Testis (tissue), 3 donors: ENCODE data around the gene B4GALT1. TPM values are rescaled to one million over a fixed set of nuclear protein-coding genes. Genes with fewer than 3 reads are reported as not detected.
A peak's percentile ranks its signal among the peaks of the same experiment; 100 is the strongest.

ENCODE experiments used
- DNase-seq: peaks from one replicate; pipeline ENCODE4 v3.0.0-alpha.2; 2019
- H3K27ac ChIP-seq, 2 donors: fragments of 200-600 bp; sonication (generic); one replicate each; pipeline ENCODE4 v1.5.1; 2019
- H3K27me3 ChIP-seq: fragments of 200-600 bp; sonication (generic); one replicate; pipeline ENCODE4 v1.5.1; 2019
- H3K36me3 ChIP-seq: fragments of 200-600 bp; sonication (generic); one replicate; pipeline ENCODE4 v1.5.1; 2017; ENCODE audit warnings: low read depth; ENCODE audit errors: missing control alignments
- H3K4me1 ChIP-seq: fragments of 200-600 bp; sonication (generic); one replicate; pipeline ENCODE4 v1.5.1; 2019
- H3K4me3 ChIP-seq, 2 donors: fragments of 200-600 bp; sonication (generic); one replicate each; pipeline ENCODE4 v1.5.1; 2017 to 2019
- H3K9me3 ChIP-seq: fragments of 200-600 bp; sonication (generic); one replicate; pipeline ENCODE4 v1.5.1; 2017
- POLR2A ChIP-seq: fragments of 450-650 bp; IDR thresholded peaks from one replicate; pipeline ENCODE4 v1.6.1; 2017; ENCODE audit warnings: antibody characterized with exemption, mild to moderate bottlenecking, moderate library complexity
- WGBS, 2 donors: methylation state at CpG; one replicate each; pipeline ENCODE4 v1.1.5; 2018; 5-methylcytosine and 5-hydroxymethylcytosine counted together
- intact Hi-C: fragments of 100-400 bp; cut with DNase I; formaldehyde crosslinking; loops from one replicate; pipeline ENCODE4 v1.15.1; 2023; ENCODE audit warnings: low total_unique reads
- polyA plus RNA-seq: library from polyadenylated mRNA; stranded (reverse); fragments of 350-450 nt; fragmentation: Illumina TruSeq; extraction: RNeasy Lipid Tissue Mini Kit (QIAGEN cat#74804); gene quantifications from one replicate; pipeline ENCODE4 v1.2.3, GENCODE V29; 2014; ENCODE audit warnings: low read depth, low replicate concordance; ENCODE audit not compliant: insufficient read depth
- total RNA-seq, 2 donors: library from RNA; depleted of rRNA; stranded (reverse); fragments of >200 nt; gene quantifications; one replicate each; pipeline ENCODE4 v1.2.3, GENCODE V29; 2016
- TF ChIP-seq, protein P1 (sequence below), 3 experiments: fragments of 450-650 bp in 2 of 3; fragments of 200-600 bp in 1 of 3; sonication (generic) in 1 of 3; IDR thresholded peaks; one replicate each; pipeline ENCODE4 v1.5.1; 2016 to 2019; ENCODE audit warnings: antibody characterized with exemption in 3 of 3, mild to moderate bottlenecking in 2 of 3, moderate library complexity in 1 of 3

The B4GALT1 gene
- total and polyA plus RNA-seq, 3 donors from 2014 or later = 112 to 212 (median 192) TPM

GRCh38 chr9:33151007-33151557 lies 16.1 kb downstream of the B4GALT1 start:
- H3K4me3 ChIP-seq = no peak overlapping the region
- no peaks in the 10 kb centered on the region for H3K36me3 ChIP-seq
- H3K9me3 ChIP-seq = no peaks in the 10 kb centered on the region
- 27 to 46% methylated on average over 5 of the region's 5 CpGs for WGBS, 2 donors
- intact Hi-C loops = no loop called here
- DNase-seq = peak; percentile 76
- TF ChIP-seq, protein P1, sequence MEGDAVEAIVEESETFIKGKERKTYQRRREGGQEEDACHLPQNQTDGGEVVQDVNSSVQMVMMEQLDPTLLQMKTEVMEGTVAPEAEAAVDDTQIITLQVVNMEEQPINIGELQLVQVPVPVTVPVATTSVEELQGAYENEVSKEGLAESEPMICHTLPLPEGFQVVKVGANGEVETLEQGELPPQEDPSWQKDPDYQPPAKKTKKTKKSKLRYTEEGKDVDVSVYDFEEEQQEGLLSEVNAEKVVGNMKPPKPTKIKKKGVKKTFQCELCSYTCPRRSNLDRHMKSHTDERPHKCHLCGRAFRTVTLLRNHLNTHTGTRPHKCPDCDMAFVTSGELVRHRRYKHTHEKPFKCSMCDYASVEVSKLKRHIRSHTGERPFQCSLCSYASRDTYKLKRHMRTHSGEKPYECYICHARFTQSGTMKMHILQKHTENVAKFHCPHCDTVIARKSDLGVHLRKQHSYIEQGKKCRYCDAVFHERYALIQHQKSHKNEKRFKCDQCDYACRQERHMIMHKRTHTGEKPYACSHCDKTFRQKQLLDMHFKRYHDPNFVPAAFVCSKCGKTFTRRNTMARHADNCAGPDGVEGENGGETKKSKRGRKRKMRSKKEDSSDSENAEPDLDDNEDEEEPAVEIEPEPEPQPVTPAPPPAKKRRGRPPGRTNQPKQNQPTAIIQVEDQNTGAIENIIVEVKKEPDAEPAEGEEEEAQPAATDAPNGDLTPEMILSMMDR (IDR thresholded peaks at IDR 0.05) = no peak
- TF ChIP-seq POLR2A = no peak
- no peaks in the 10 kb centered on the region for H3K27me3 ChIP-seq
- H3K27ac ChIP-seq = peak overlapping the region; percentile 31 to 81
- peaks cover 28% of the 10 kb centered on the region for H3K4me1 ChIP-seq

DNA sequence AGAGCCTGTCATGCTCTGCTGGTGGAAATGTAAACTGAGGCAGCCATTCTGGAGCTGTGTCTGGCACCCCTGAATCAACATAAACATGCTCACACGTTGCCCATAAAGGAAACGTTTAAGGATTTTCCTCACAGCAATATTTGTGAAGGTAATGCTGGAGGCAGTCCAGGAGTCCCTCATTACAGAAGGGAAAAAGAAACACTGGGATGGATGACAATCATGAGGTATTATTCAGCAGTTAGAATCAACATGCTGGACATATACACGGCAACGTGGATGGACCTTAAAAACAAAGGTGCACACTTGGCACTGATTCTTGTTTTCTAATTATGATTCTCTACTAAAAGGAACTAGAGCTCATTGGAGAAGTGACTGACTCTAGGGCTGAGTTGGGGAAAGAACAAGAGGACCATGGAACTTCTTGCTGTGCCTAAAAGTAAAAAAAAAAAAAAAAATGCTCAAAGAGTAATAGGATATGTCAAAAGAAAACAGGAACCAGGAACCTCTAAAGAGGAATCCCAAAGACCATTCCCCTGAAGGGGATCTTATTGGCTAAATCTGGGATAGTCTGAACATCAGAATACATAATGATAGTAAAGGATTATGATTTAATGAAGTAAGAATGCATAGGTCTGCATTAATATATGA lies 18.6 kb downstream of the B4GALT1 start:
- intact Hi-C loops = no loop called here
- Histone ChIP-seq H3K9me3 (no peaks in the 10 kb centered on the region), H3K4me3 (no peak overlapping the region), H3K4me1 (peaks cover 28% of the 10 kb centered on the region), H3K27ac (no peak overlapping the region), H3K27me3 (no peaks in the 10 kb centered on the region), H3K36me3 (no peaks in the 10 kb centered on the region)
- TF ChIP-seq, protein P1 (IDR thresholded peaks at IDR 0.05) = no peak
- no peak for TF ChIP-seq POLR2A
- 43 to 57% methylated on average over 4 of the region's 4 CpGs for WGBS, 2 donors
- DNase-seq = peak; percentile 9

DNA sequence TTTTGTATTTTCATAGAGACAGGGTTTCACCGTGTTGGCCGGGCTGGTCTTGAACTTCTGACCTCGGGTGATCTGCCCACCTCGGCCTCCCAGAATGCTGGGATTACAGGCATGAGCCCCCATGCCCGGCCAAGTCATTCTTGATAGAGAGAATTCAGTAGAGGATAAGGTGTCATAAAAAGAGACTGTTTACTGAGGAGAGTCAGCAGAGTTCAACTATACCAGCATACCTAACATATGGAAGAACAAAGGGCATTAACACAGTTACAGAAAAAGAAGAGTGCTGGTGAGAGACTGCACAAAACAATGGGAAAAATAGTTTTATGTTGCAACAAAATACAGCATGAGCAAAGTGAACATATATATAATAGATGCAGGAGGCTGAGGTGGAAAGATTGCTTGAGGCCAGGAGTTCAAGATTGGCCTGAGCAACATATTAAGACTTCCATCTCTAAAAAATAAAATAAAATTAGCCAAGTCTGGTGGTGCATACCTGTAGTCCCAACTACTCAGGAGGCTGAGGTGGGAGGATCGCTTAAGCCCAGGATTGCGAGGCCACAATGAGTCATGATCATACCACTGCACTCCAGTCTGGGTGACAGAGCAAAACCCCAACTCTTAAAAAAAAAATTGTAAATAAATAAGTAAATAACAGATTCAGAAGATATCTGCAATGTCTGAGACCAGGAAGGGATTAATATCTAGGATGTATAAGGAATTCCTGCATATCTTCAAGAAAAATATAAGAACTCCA lies 19.5 kb downstream of the B4GALT1 start:
- Histone ChIP-seq H3K4me3 (no peak overlapping the region), H3K27ac (no peak overlapping the region), H3K9me3 (no peaks in the 10 kb centered on the region), H3K36me3 (no peaks in the 10 kb centered on the region), H3K4me1 (peaks cover 35% of the 10 kb centered on the region), H3K27me3 (no peaks in the 10 kb centered on the region)
- peak; percentile 6 for DNase-seq
- TF ChIP-seq POLR2A = no peak
- TF ChIP-seq, protein P1 (IDR thresholded peaks at IDR 0.05) = no peak
- WGBS, 2 donors = 84 to 87% methylated on average over 7 of the region's 7 CpGs
- intact Hi-C loops = no loop called here

DNA sequence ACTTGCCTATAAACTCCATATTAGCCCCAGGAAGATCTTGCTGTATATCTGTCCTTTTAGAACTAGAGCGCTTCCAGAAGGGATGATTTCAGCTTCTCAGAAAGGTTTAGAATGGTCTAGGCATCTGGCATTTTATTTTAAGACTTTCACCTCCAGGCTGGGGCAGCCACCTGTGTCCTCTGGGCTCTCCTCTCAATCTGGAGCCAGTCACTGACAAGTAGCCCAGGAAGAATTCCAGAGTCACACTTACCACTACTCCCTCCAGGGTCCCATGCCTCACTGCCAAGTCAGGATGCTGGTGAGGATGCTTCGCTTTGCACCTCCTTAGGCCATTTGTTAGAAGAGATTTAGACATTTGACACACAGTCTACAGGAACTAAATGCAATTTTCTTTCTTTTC lies 20.8 kb downstream of the B4GALT1 start:
- whole genome bisulfite sequencing, 2 donors = 94 to 98% methylated on average over 2 of the region's 2 CpGs
- no peak overlapping the region for H3K4me3 ChIP-seq
- no peaks in the 10 kb centered on the region for H3K9me3 ChIP-seq
- H3K27ac ChIP-seq = no peak overlapping the region
- TF ChIP-seq POLR2A = no peak
- TF ChIP-seq, protein P1 (IDR thresholded peaks at IDR 0.05) = no peak
- H3K4me1 ChIP-seq = peaks cover 39% of the 10 kb centered on the region
- peak; percentile 4 for DNase-seq
- no peaks in the 10 kb centered on the region for H3K36me3 ChIP-seq
- intact Hi-C loops = no loop called here
- no peaks in the 10 kb centered on the region for H3K27me3 ChIP-seq
